Measurements from ENCODE around the gene PRDM10.

The PRDM10 gene

GRCh38 chr11:129968591-129969419, 33.8 kb downstream of the PRDM10 start:
- Histone ChIP-seq H3K27ac (no peak overlapping the region), H3K36me3 (replicated peaks) (no peaks in the 10 kb centered on the region), H3K4me3 (ENCODE audit: low read depth, low read length) (no peak overlapping the region), H3K27me3 (replicated peaks) (no peaks in the 10 kb centered on the region)
- in situ Hi-C loops (cut with HindIII; ENCODE audit: low pct_ligation_motif_present, low sequenced_read_pairs), result no loop called here
- DNase-seq, result no peak
- no peak for TF ChIP-seq CTCF (IDR thresholded peaks at IDR 0.05; ENCODE audit: low read depth, low read length, missing control alignments)

GRCh38 chr11:129967996-129968395, 34.6 kb downstream of the PRDM10 start:
- H3K27me3 ChIP-seq (replicated peaks), result no peaks in the 10 kb centered on the region

GRCh38 chr11:129965248-129965647, 37.4 kb downstream of the PRDM10 start:
- DNase-seq, result no peak
- no peak overlapping the region for H3K4me3 ChIP-seq (ENCODE audit: low read depth, low read length)
- H3K36me3 ChIP-seq (replicated peaks), result no peaks in the 10 kb centered on the region
- no peak overlapping the region for H3K27ac ChIP-seq
- no peaks in the 10 kb centered on the region for H3K27me3 ChIP-seq (replicated peaks)
- TF ChIP-seq CTCF (IDR thresholded peaks at IDR 0.05; ENCODE audit: low read depth, low read length, missing control alignments), result no peak
- in situ Hi-C loops (cut with HindIII; ENCODE audit: low pct_ligation_motif_present, low sequenced_read_pairs), result no loop called here

More at GRCh38 chr11:129967996-129968395, 34.6 kb downstream of the PRDM10 start:
- DNase-seq, result no peak
- TF ChIP-seq CTCF (IDR thresholded peaks at IDR 0.05; ENCODE audit: low read depth, low read length, missing control alignments), result no peak
- in situ Hi-C loops (cut with HindIII; ENCODE audit: low pct_ligation_motif_present, low sequenced_read_pairs), result no loop called here
- Histone ChIP-seq H3K4me3 (ENCODE audit: low read depth, low read length) (no peak overlapping the region), H3K27ac (no peak overlapping the region), H3K36me3 (replicated peaks) (no peaks in the 10 kb centered on the region)

GRCh38 chr11:129960216-129961214, 42.1 kb downstream of the PRDM10 start:
- Histone ChIP-seq H3K36me3 (replicated peaks) (no peaks in the 10 kb centered on the region), H3K27ac (no peak overlapping the region), H3K4me3 (ENCODE audit: low read depth, low read length) (no peak overlapping the region), H3K27me3 (replicated peaks) (no peaks in the 10 kb centered on the region)
- TF ChIP-seq CTCF (IDR thresholded peaks at IDR 0.05; ENCODE audit: low read depth, low read length, missing control alignments), result no peak
- in situ Hi-C loops (cut with HindIII; ENCODE audit: low pct_ligation_motif_present, low sequenced_read_pairs), result no loop called here
- peak; percentile 93 for DNase-seq

GRCh38 chr11:129959687-129960086, 42.9 kb downstream of the PRDM10 start:
- no peak for TF ChIP-seq CTCF (IDR thresholded peaks at IDR 0.05; ENCODE audit: low read depth, low read length, missing control alignments)
- DNase-seq, result no peak
- Histone ChIP-seq H3K27me3 (replicated peaks) (no peaks in the 10 kb centered on the region), H3K36me3 (replicated peaks) (no peaks in the 10 kb centered on the region), H3K27ac (no peak overlapping the region), H3K4me3 (ENCODE audit: low read depth, low read length) (no peak overlapping the region)
- in situ Hi-C loops (cut with HindIII; ENCODE audit: low pct_ligation_motif_present, low sequenced_read_pairs), result no loop called here

Measured in brain microvascular endothelial cell (primary cell).